IMR-90 (cell line): ENCODE data around the gene CHD6. TPM values are rescaled to one million over a fixed set of nuclear protein-coding genes. Genes with fewer than 3 reads are reported as not detected.

Experiments
- ATAC-seq: fragments of 200-7000 bp; cut with Tn5 transposase; 2 replicates; pipeline ENCODE4 v1.9.1; 2020; ENCODE audit warnings: low read depth, mild to moderate bottlenecking, moderate library complexity
- BruUV-seq: library from RNA; stranded (reverse); fragments of 400-500 nt; replicated peaks from 2 replicates; lab custom pipeline; 2021; lab: Mats Ljungman, UMichigan
- CTCF ChIA-PET: fragments of 300-600 bp; formaldehyde crosslinking; extraction: SDS; loops from one replicate; lab custom pipeline; 2021; ENCODE audit warnings: antibody characterized with exemption; lab: Yijun Ruan, JAX
- POLR2A ChIA-PET: fragments of 300-600 bp; sonication (Branson Sonifier 250); formaldehyde crosslinking; loops from one replicate; lab custom pipeline; 2022; ENCODE audit warnings: antibody characterized with exemption; ENCODE audit not compliant: unreplicated experiment; lab: Charles Lee
- DNase-seq: peaks from one replicate; pipeline ENCODE4 v3.0.0; 2013
- H2AFZ ChIP-seq: replicated peaks from 2 replicates; pipeline ENCODE3; 2013; ENCODE audit warnings: low read length, mild to moderate bottlenecking; ENCODE audit not compliant: poor library complexity
- H2AK5ac ChIP-seq: 2 replicates; pipeline ENCODE4 v1.6.1; 2013; ENCODE audit warnings: low read depth, low read length, inconsistent platforms
- H2AK9ac ChIP-seq: replicated peaks from 2 replicates; pipeline ENCODE3; 2013; ENCODE audit warnings: mild to moderate bottlenecking, low read depth, low read length, moderate library complexity; ENCODE audit not compliant: poor library complexity
- H2BK120ac ChIP-seq: 2 replicates; pipeline ENCODE4 v1.6.1; 2013; ENCODE audit warnings: low read depth, low read length, inconsistent platforms
- H2BK15ac ChIP-seq: 3 replicates; pipeline ENCODE4 v1.6.1; 2013; ENCODE audit warnings: low read depth, low read length, inconsistent platforms
- H2BK20ac ChIP-seq: 2 replicates; pipeline ENCODE4 v1.6.1; 2013; ENCODE audit warnings: low read depth, mild to moderate bottlenecking, inconsistent platforms, low read length, moderate library complexity
- H2BK5ac ChIP-seq: 2 replicates; pipeline ENCODE4 v1.6.1; 2013; ENCODE audit warnings: mild to moderate bottlenecking, low read depth, low read length, inconsistent platforms; ENCODE audit not compliant: poor library complexity, severe bottlenecking
- H3K14ac ChIP-seq: replicated peaks from 2 replicates; pipeline ENCODE4 v1.6.1; 2013; ENCODE audit warnings: low read depth, low read length, inconsistent platforms
- H3K18ac ChIP-seq: 2 replicates; pipeline ENCODE4 v1.6.1; 2013; ENCODE audit warnings: low read depth, low read length, control low read depth
- H3K23ac ChIP-seq: 2 replicates; pipeline ENCODE4 v1.6.1; 2013; ENCODE audit warnings: low read depth, low read length, inconsistent platforms
- H3K27ac ChIP-seq: 2 replicates; pipeline ENCODE4 v1.5.1; 2013; ENCODE audit warnings: mild to moderate bottlenecking, control low read depth, low read length; ENCODE audit not compliant: insufficient read depth
- H3K27me3 ChIP-seq: 2 replicates; pipeline ENCODE4 v1.6.1; 2013; ENCODE audit warnings: low read length; ENCODE audit not compliant: control insufficient read depth, insufficient read depth
- H3K36me3 ChIP-seq: 2 replicates; pipeline ENCODE4 v1.6.1; 2013; ENCODE audit warnings: low read length, mixed read lengths; ENCODE audit not compliant: control insufficient read depth, insufficient read depth
- H3K4ac ChIP-seq: 2 replicates; pipeline ENCODE4 v1.6.1; 2013; ENCODE audit warnings: low read depth, low read length, inconsistent platforms
- H3K4me1 ChIP-seq: 2 replicates; pipeline ENCODE4 v1.6.1; 2013; ENCODE audit warnings: low read length, mixed read lengths; ENCODE audit not compliant: control insufficient read depth, insufficient read depth
- H3K4me2 ChIP-seq: 2 replicates; pipeline ENCODE4 v1.6.1; 2013; ENCODE audit warnings: low read depth, mild to moderate bottlenecking, control low read depth, low read length, moderate library complexity
- H3K4me3 ChIP-seq: 2 replicates; pipeline ENCODE4 v1.5.1; 2013; ENCODE audit warnings: low read depth, mild to moderate bottlenecking, control low read depth, low read length, moderate library complexity; ENCODE audit not compliant: insufficient read depth
- H3K56ac ChIP-seq: 2 replicates; pipeline ENCODE4 v1.6.1; 2013; ENCODE audit warnings: low read length, inconsistent platforms; ENCODE audit not compliant: insufficient read depth; ENCODE audit errors: extremely low read depth
- H3K79me1 ChIP-seq, 2 experiments: 2 replicates each; pipeline ENCODE4 v1.6.1; 2013; ENCODE audit warnings: low read length in 2 of 2, inconsistent platforms in 1 of 2, low read depth in 1 of 2
- H3K9ac ChIP-seq: 2 replicates; pipeline ENCODE4 v1.6.1; 2013; ENCODE audit warnings: low read depth, low read length, control low read depth
- H3K9me1 ChIP-seq: 2 replicates; pipeline ENCODE4 v1.6.1; 2013; ENCODE audit warnings: low read length, inconsistent platforms; ENCODE audit not compliant: insufficient read depth
- H3K9me3 ChIP-seq: 2 replicates; pipeline ENCODE4 v1.6.1; 2013; ENCODE audit warnings: low read length; ENCODE audit not compliant: control insufficient read depth, insufficient read depth
- H4K20me1 ChIP-seq: 2 replicates; pipeline ENCODE4 v1.6.1; 2013; ENCODE audit warnings: low read length, inconsistent platforms; ENCODE audit not compliant: insufficient read depth
- H4K5ac ChIP-seq: 2 replicates; pipeline ENCODE4 v1.6.1; 2013; ENCODE audit warnings: mild to moderate bottlenecking, low read depth, low read length, control low read depth
- H4K8ac ChIP-seq, 2 experiments: 2 replicates each; pipeline ENCODE4 v1.6.1; 2013; ENCODE audit warnings: low read depth in 2 of 2, low read length in 2 of 2, control low read depth in 1 of 2, inconsistent platforms in 1 of 2
- H4K91ac ChIP-seq: 2 replicates; pipeline ENCODE4 v1.6.1; 2013; ENCODE audit warnings: low read depth, low read length, inconsistent platforms; ENCODE audit not compliant: insufficient read depth
- FOS ChIP-seq: fragments of 150-350 bp; IDR thresholded peaks from 2 replicates; pipeline ENCODE4 v1.6.1; 2016; ENCODE audit warnings: low read depth, low read length
- NFE2L2 ChIP-seq: fragments of 150-350 bp; IDR thresholded peaks from 2 replicates; pipeline ENCODE4 v1.6.1; 2016; ENCODE audit warnings: low read depth, mild to moderate bottlenecking, low read length
- RFX5 ChIP-seq: IDR thresholded peaks from 2 replicates; pipeline ENCODE4 v1.8.0; 2012; ENCODE audit warnings: low read depth, mild to moderate bottlenecking, low read length, moderate library complexity
- WGBS, 2 experiments: methylation state at CpG; one replicate each; pipeline versions ENCODE4 v1.1.5 to v1.1.7; 2013; ENCODE audit warnings: missing lambda C conversion rate in 2 of 2; ENCODE audit not compliant: insufficient read length in 1 of 2; ENCODE audit errors: extremely low coverage in 2 of 2; 5-methylcytosine and 5-hydroxymethylcytosine counted together
- dilution Hi-C: fragments of 300-500 bp; cut with HindIII; formaldehyde crosslinking; loops from one replicate; pipeline ENCODE4 v1.14.3; 2018; ENCODE audit warnings: low sequenced_read_pairs; ENCODE audit not compliant: unreplicated experiment
- in situ Hi-C: fragments of 300-500 bp; cut with MboI; formaldehyde crosslinking; loops from 3 replicates; pipeline ENCODE4 v1.14.3; 2019; ENCODE audit warnings: low sequenced_read_pairs, inconsistent platforms, mixed read lengths
- intact Hi-C: fragments of 100-400 bp; cut with micrococcal nuclease; formaldehyde crosslinking; loops from 2 replicates; pipeline ENCODE4 v1.10.0; 2022
- polyA plus RNA-seq, 3 experiments: library from polyadenylated mRNA; depleted of rRNA; stranded (reverse); fragments of >200 nt; gene quantifications; 2 replicates each; pipeline ENCODE4 v1.2.3, GENCODE V29; 2012; ENCODE audit warnings: low replicate concordance in 1 of 3
- total RNA-seq: library from RNA; depleted of rRNA; stranded (reverse); fragments of >200 nt; gene quantifications from 2 replicates; pipeline ENCODE4 v1.2.3, GENCODE V29; 2012
- TF ChIP-seq, protein P1 (sequence below): fragments of 150-350 bp; IDR thresholded peaks from 2 replicates; pipeline ENCODE4 v1.6.1; 2017; ENCODE audit warnings: mild to moderate bottlenecking, antibody characterized with exemption, low read length, low read depth

The CHD6 gene
- total and polyA plus RNA-seq, 2 of the 4 experiments (the other 2 are of a cell fraction) = 8.8 to 26.7 TPM

DNA sequence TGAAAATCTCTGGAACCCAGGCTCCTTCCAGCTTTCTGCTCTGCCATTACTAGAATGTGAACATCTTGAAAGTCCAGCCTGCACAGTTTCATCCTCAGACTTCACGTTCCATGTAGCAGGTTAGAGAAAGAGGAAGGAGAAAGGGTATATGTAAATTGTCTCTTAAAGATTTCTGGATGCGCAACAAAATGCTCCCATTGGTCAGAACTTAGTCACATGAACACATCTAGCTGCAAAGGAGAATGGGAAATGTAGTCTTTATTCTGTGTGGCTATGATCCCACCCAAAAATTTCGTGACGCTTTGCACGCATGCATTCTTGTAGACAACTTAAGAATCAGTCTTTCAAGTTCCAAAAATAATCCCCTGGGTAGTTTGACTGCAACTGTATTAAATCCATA, 46.4 kb upstream of the CHD6 start:
- Histone ChIP-seq H2AK9ac (no peak overlapping the region), H3K23ac (no peak overlapping the region), H3K18ac (no peak overlapping the region), H3K79me1 (no peaks in the 10 kb centered on the region), H3K56ac (no peak overlapping the region), H4K8ac (no peak overlapping the region), H4K5ac (no peak overlapping the region), H4K20me1 (no peaks in the 10 kb centered on the region), H3K9ac (no peak overlapping the region), H3K27me3 (peaks cover 1% of the 10 kb centered on the region; the same call in 1 of the 2 replicates), H3K4me1 (no peaks in the 10 kb centered on the region), H3K27ac (no peak overlapping the region), H3K4ac (no peak overlapping the region), H2BK20ac (no peak overlapping the region), H3K14ac (no peak overlapping the region), H3K9me3 (no peaks in the 10 kb centered on the region), H2BK5ac (no peak overlapping the region), H2BK120ac (no peak overlapping the region), H4K91ac (no peak overlapping the region), H3K4me3 (no peak overlapping the region), H3K36me3 (no peaks in the 10 kb centered on the region), H3K9me1 (no peaks in the 10 kb centered on the region), H2AFZ (no peak overlapping the region), H2BK15ac (no peak overlapping the region), H2AK5ac (no peak overlapping the region), H3K4me2 (no peak overlapping the region; the same call in 1 of the 2 replicates)
- in situ Hi-C loops = no loop called here
- BruUV-seq = no TSS peak
- TF ChIP-seq FOS = no peak
- no peak for TF ChIP-seq RFX5
- TF ChIP-seq, protein P1, sequence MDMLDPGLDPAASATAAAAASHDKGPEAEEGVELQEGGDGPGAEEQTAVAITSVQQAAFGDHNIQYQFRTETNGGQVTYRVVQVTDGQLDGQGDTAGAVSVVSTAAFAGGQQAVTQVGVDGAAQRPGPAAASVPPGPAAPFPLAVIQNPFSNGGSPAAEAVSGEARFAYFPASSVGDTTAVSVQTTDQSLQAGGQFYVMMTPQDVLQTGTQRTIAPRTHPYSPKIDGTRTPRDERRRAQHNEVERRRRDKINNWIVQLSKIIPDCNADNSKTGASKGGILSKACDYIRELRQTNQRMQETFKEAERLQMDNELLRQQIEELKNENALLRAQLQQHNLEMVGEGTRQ = peak; percentile 72
- no peak for TF ChIP-seq NFE2L2
- intact Hi-C loops = no loop called here
- ChIA-PET CTCF (no interaction called here), POLR2A (no interaction called here)
- no CpG with 5 or more reads among the region's 5 CpGs for WGBS, 2 experiments
- ATAC-seq (no peak), DNase-seq (peak; percentile 14)
- dilution Hi-C loops = no loop called here
